GM10248 (cell line): Measurements from ENCODE around the gene TTC1.
"Not testable (repeated sequence)": the region's sequence is repeated elsewhere in the genome, so short reads cannot be mapped to it uniquely, and the experiment has no call there.

Experiments
- CTCF ChIA-PET: fragments of 300-600 bp; sonication (Branson Sonifier 250); formaldehyde crosslinking; extraction: SDS; loops from one replicate; lab custom pipeline; 2021; ENCODE audit warnings: antibody characterized with exemption; lab: Yijun Ruan, JAX
- POLR2A ChIA-PET: fragments of 350-650 bp; sonication (Branson Sonifier 250); formaldehyde crosslinking; extraction: SDS; loops from one replicate; lab custom pipeline; 2020; ENCODE audit warnings: antibody characterized with exemption; lab: Yijun Ruan, JAX
- DNase-seq: peaks from one replicate; pipeline ENCODE4 v3.0.0; 2012; ENCODE audit errors: extremely low spot score
- TF ChIP-seq, protein P1 (sequence below): IDR thresholded peaks from 2 replicates; pipeline ENCODE4 v1.5.1; 2012; ENCODE audit warnings: mild to moderate bottlenecking, low read depth; ENCODE audit errors: extremely low read depth, missing control alignments, control extremely low read depth

The TTC1 gene

DNA sequence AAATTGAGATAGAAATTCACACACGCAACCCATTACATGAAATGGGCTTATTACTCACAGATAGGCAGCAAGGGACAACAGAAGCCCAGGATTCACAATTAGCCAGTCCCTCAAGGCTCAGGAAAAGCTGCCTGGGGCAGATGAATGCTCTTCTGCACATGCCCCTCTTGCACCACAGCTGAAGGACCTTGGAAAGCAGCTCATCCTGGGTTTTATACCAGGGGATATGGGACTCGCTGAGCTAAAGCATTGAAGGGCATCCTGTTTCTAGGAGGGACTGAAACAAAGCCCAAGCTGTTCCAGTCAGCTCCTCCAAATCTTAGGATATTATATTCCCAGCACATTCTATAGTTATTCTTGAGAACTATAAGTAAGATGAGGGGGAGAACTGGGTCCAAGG is 15.7 kb upstream of the TTC1 start:
- DNase-seq: no peak
- CTCF ChIA-PET: no interaction called here
- POLR2A ChIA-PET: no interaction called here
- TF ChIP-seq, protein P1, sequence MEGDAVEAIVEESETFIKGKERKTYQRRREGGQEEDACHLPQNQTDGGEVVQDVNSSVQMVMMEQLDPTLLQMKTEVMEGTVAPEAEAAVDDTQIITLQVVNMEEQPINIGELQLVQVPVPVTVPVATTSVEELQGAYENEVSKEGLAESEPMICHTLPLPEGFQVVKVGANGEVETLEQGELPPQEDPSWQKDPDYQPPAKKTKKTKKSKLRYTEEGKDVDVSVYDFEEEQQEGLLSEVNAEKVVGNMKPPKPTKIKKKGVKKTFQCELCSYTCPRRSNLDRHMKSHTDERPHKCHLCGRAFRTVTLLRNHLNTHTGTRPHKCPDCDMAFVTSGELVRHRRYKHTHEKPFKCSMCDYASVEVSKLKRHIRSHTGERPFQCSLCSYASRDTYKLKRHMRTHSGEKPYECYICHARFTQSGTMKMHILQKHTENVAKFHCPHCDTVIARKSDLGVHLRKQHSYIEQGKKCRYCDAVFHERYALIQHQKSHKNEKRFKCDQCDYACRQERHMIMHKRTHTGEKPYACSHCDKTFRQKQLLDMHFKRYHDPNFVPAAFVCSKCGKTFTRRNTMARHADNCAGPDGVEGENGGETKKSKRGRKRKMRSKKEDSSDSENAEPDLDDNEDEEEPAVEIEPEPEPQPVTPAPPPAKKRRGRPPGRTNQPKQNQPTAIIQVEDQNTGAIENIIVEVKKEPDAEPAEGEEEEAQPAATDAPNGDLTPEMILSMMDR: no peak

DNA sequence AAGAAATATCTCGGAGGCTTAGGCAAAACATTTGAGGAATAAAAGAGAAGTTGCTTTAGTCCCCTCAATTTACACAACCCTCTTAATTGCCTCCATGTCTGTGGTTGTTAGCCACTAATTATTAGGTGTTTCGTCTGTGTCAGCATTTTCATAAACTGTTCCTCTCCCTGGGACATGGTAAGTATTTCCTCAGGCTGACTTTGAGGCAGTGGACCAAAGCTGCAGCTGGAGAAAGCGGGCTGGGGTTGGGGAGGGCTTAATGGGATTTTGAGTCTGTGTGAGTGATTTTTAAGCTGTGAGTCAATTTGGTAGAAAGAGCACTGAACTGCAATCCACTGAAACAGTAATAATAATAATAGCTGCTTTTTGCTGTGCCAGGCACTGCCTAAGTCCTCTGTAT is 13.0 kb upstream of the TTC1 start:
- ChIA-PET CTCF (interaction anchor here (2.5 to 2.6 kb wide), 2 partner anchors 9 to 26 kb away, joined by 6 to 9 read pairs; no protein-coding TSS in a partner anchor), POLR2A (no interaction called here)
- TF ChIP-seq, protein P1: no peak
- no peak for DNase-seq

DNA sequence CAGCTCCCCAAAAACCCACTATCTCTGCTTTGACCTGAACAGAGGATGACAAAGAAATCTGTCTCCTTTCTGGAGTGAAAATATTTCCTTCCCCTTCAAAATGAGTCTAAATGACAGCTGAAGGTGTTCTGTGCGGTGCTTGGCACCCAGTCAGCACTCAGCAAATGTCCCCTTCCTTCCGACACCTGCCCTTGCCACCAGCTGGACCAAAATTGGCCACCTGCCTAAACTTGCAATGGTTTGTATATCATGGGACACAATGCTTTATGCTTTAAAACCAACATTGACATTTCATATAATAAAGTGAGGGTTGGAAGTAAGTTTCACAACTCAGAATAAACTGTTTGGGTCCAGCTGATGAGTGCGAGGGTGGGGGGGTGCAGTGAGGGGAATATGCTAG is 7.5 kb upstream of the TTC1 start:
- CTCF ChIA-PET: interaction anchor here (1.1 to 2.4 kb wide), 2 partner anchors 14 to 20 kb away, joined by 3 to 10 read pairs; no protein-coding TSS in a partner anchor

DNA sequence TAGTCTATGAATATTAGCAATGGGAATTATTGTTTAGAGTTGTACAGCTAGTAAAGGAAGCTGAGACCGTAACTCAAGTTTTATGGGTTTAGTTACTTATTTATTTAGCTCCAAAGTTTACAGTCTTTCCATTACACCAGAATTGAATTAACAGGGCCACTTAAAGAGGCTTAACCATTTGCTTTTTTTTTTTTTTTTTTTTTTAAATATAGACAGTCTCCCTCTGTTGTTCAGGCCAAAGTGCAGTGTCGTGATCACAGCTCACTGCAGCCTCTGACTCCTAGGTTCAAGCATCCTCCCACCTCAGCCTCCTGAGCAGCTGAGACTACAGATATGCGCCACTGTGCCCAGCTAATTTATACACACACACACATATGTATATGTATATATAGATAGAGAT is 1.4 kb upstream of the TTC1 start:
- TF ChIP-seq, protein P1: no peak
- CTCF ChIA-PET: interaction anchor here (1.2 to 5.5 kb wide), 4 partner anchors 9 to 800 kb away, joined by 3 to 59 read pairs (median 6); no protein-coding TSS in a partner anchor
- no peak for DNase-seq
- POLR2A ChIA-PET: no interaction called here

More for the DNA sequence above, 7.5 kb upstream of the TTC1 start:
- no peak for DNase-seq
- POLR2A ChIA-PET: no interaction called here
- TF ChIP-seq, protein P1: no peak

DNA sequence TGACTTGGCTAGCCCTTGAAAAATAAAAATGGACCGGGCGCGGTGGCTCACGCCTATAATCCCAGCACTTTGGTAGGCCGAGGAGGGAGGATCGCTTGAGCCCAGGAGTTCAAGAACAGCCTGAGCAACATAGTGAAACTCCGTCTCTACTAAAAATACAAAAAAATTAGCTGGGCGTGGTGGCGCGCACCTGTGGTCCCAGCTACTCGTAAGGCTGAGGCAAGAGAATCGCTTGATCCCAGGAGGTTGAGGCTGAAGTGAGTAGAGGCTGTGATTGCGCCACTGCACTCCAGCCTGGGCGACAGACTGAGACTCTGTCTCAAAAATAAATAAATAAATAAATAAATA is 436 bp upstream of the TTC1 start:
- CTCF ChIA-PET: interaction anchor here (1.1 to 5.5 kb wide), 8 partner anchors 10 to 851 kb away, joined by 3 to 59 read pairs (median 6); no protein-coding TSS in a partner anchor
- POLR2A ChIA-PET, DNase-seq: not testable (repeated sequence)

DNA sequence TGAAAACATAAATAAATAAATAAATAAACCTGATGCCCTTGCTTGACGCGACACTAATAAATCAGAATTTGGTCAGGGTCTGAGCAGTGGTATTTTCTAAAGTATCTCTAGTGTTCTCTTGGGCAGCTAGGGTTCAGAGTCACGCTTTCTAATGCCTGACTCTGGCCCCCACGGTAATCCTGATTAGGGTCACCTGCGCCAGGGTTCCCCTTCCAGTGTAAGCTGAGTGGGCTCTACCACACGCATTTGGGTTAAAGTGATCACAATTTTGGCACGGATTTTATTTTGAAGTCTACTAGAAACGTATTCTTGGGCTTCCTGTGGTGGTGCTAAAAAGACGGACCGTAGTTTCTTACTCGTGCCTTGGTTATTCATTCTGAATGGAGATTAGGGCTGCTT is 651 bp downstream of the TTC1 start:
- ChIA-PET CTCF (interaction anchor here (0.9 to 5.5 kb wide), 10 partner anchors 10 to 853 kb away, joined by 3 to 59 read pairs (median 4); no protein-coding TSS in a partner anchor), POLR2A (interaction anchor here (0.5 to 0.6 kb wide), 2 partner anchors 13 to 147 kb away, joined by 3 read pairs; no protein-coding TSS in a partner anchor)
- TF ChIP-seq, protein P1: no peak
- DNase-seq: no peak

DNA sequence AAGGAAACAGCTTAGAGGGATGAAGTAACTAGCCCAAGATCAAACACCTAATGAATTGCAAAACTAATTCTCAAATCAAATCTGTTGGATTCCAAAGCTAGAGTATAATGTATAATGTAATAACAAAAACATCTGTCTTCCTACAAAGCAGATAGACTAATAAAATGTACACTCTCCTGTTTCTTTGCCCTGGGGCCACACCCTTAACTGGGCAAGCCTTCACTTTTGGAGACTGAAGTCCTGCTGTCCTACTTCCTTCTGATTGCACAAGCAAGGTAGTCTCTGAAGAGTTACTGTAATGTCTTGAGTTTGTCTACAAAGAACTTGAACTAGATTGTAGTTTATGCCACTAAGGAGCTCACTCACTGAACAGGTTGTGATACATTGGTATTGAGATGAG is 2.5 kb downstream of the TTC1 start:
- ChIA-PET CTCF (interaction anchor here (1.0 to 5.5 kb wide), 3 partner anchors 10 to 70 kb away, joined by 3 to 59 read pairs (median 10); no protein-coding TSS in a partner anchor), POLR2A (interaction anchor here (0.6 to 0.7 kb wide), 2 partner anchors 159 to 897 kb away, joined by 3 to 4 read pairs; no protein-coding TSS in a partner anchor)
- TF ChIP-seq, protein P1: no peak
- no peak for DNase-seq

DNA sequence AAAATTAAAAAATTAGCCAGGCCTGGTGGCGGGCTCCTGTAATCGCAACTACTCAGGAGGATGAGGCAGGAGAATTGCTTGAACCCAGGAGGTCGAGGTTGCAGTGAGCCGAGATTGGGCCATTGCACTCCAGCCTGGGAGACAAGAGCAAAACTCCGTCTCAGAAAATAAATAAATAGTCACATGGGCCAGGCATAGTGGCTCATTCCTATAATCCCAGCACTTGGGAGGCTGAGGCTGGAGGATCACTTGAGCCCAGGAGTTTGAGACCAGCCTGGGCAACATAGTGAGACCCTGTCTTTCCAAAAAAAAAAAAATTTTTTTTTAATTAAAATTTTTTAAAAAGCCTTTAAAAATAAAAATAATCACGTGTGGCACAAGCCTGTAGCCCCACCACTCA is 5.3 kb downstream of the TTC1 start:
- CTCF ChIA-PET: interaction anchor here (1.7 kb wide), 1 partner anchor 8 kb away, joined by 15 read pairs; no protein-coding TSS in a partner anchor
- DNase-seq, POLR2A ChIA-PET: not testable (repeated sequence)
